HepG2 (cell line): ENCODE data around the gene DNMT3A. TPM values are rescaled to one million over a fixed set of nuclear protein-coding genes. Genes with fewer than 3 reads are reported as not detected.

Experiments
- ATAC-seq: fragments of 200-7000 bp; cut with Tn5 transposase; 3 replicates; pipeline ENCODE4 v1.9.1; 2020; ENCODE audit warnings: mild to moderate bottlenecking, moderate library complexity
- BruUV-seq: library from RNA; stranded (reverse); fragments of 400-500 nt; replicated peaks from 2 replicates; lab custom pipeline; 2021; lab: Mats Ljungman, UMichigan
- CTCF ChIA-PET: fragments of 300-600 bp; formaldehyde crosslinking; extraction: SDS; loops from one replicate; lab custom pipeline; 2021; ENCODE audit warnings: low total read pairs, inconsistent platforms, low intra/inter-chr PET ratio; lab: Yijun Ruan, JAX
- POLR2A ChIA-PET: fragments of 350-600 bp; sonication (Branson Sonifier 250); formaldehyde crosslinking; loops from one replicate; lab custom pipeline; 2020; ENCODE audit warnings: antibody characterized with exemption, inconsistent platforms; lab: Yijun Ruan, JAX
- DNase-seq: peaks from one replicate; pipeline ENCODE4 v3.0.0-alpha.2; 2015; ENCODE audit warnings: low spot score
- FAIRE-seq: peaks from 3 replicates; lab custom pipeline; 2011; peaks lifted over from hg19 to GRCh38; lab: Jason Lieb, UNC
- H2AFZ ChIP-seq: one replicate; pipeline ENCODE4 v1.6.1; 2011; ENCODE audit warnings: low read length, inconsistent platforms
- H3K27ac ChIP-seq: fragments of 300-600 bp; 3 replicates; pipeline ENCODE4 v1.8.0; 2011; ENCODE audit warnings: mixed run types, mild to moderate bottlenecking, mixed read lengths, low read length, inconsistent platforms; ENCODE audit not compliant: insufficient read depth; ENCODE audit errors: extremely low read length
- H3K27me3 ChIP-seq, 2 experiments: fragments of 200-600 bp in 1 of 2; 2 replicates in 1 of 2; 3 replicates in 1 of 2; pipeline versions ENCODE4 v1.6.0 to v1.8.0; 2011; ENCODE audit warnings: low read length in 2 of 2, mild to moderate bottlenecking in 2 of 2, moderate library complexity in 2 of 2, inconsistent platforms in 1 of 2; ENCODE audit not compliant: insufficient read depth in 2 of 2, control insufficient read depth in 1 of 2
- H3K36me3 ChIP-seq, 2 experiments: fragments of 200-600 bp in 1 of 2; replicated peaks in 1 of 2; 2 replicates in 1 of 2; 3 replicates in 1 of 2; pipeline versions ENCODE4 v1.5.1 to v1.8.0; 2011; ENCODE audit warnings: low read length in 2 of 2, inconsistent platforms in 1 of 2; ENCODE audit not compliant: insufficient read depth in 2 of 2, control insufficient read depth in 1 of 2
- H3K4me1 ChIP-seq: 2 replicates; pipeline ENCODE4 v1.5.1; 2012; ENCODE audit warnings: low read length, inconsistent platforms; ENCODE audit not compliant: insufficient read depth
- H3K4me2 ChIP-seq: 2 replicates; pipeline ENCODE4 v1.6.0; 2011; ENCODE audit warnings: low read depth, low read length, inconsistent platforms
- H3K4me3 ChIP-seq, 3 experiments: fragments of 200-600 bp in 1 of 3; sonication (generic), shearing (Covaris generic) in 1 of 3; replicated peaks in 1 of 3; 2 replicates each; pipeline ENCODE4 v1.5.1; 2011 to 2016; ENCODE audit warnings: low read length in 3 of 3, inconsistent platforms in 2 of 3, low read depth in 2 of 3, mild to moderate bottlenecking in 2 of 3, control low read depth in 1 of 3, mixed read lengths in 1 of 3; ENCODE audit not compliant: insufficient read depth in 1 of 3
- H3K79me2 ChIP-seq: one replicate; pipeline ENCODE4 v1.6.1; 2011; ENCODE audit warnings: low read length, inconsistent platforms; ENCODE audit not compliant: insufficient read depth
- H3K9ac ChIP-seq: 2 replicates; pipeline ENCODE4 v1.6.0; 2011; ENCODE audit warnings: mild to moderate bottlenecking, low read depth, low read length, inconsistent platforms; ENCODE audit not compliant: insufficient read depth
- H3K9me3 ChIP-seq: 2 replicates; pipeline ENCODE4 v1.5.1; 2012; ENCODE audit warnings: mild to moderate bottlenecking, low read length
- H4K20me1 ChIP-seq: 2 replicates; pipeline ENCODE4 v1.6.0; 2011; ENCODE audit warnings: inconsistent platforms, mild to moderate bottlenecking, low read length, moderate library complexity; ENCODE audit not compliant: insufficient read depth
- ATAD3A ChIP-seq: sonication (generic); formaldehyde crosslinking; IDR thresholded peaks from 2 replicates; pipeline ENCODE4 v1.4.0; 2020; ENCODE audit warnings: missing genetic modification reagents
- ATM ChIP-seq: fragments of 450-650 bp; IDR thresholded peaks from 2 replicates; pipeline ENCODE4 v1.7.1; 2017; ENCODE audit warnings: mild to moderate bottlenecking, borderline replicate concordance
- DRAP1 ChIP-seq: IDR thresholded peaks from 2 replicates; pipeline ENCODE4 v1.6.1; 2016; ENCODE audit warnings: missing genetic modification reagents, missing compliant biosample characterization
- KDM2A ChIP-seq: sonication (generic); formaldehyde crosslinking; IDR thresholded peaks from 2 replicates; pipeline ENCODE4 v1.4.0; 2020; ENCODE audit warnings: low read depth, missing genetic modification reagents, borderline replicate concordance
- PHF5A ChIP-seq: IDR thresholded peaks from one replicate; pipeline ENCODE4 v1.6.1; 2018; ENCODE audit warnings: low read depth, missing genetic modification reagents; ENCODE audit not compliant: unreplicated experiment
- ZNF136 ChIP-seq: sonication (generic); formaldehyde crosslinking; IDR thresholded peaks from 2 replicates; pipeline ENCODE4 v1.8.1; 2022; ENCODE audit warnings: low read depth, mild to moderate bottlenecking, moderate library complexity, missing genetic modification reagents
- ZNF256 ChIP-seq: sonication (generic); formaldehyde crosslinking; conservative IDR thresholded peaks from 2 replicates; pipeline ENCODE4 v1.4.0; 2020; ENCODE audit warnings: missing genetic modification reagents
- ZNF282 ChIP-seq: fragments of 450-650 bp; IDR thresholded peaks from 2 replicates; pipeline ENCODE4 v1.6.1; 2018; ENCODE audit not compliant: partially characterized antibody
- ZNF383 ChIP-seq: sonication (generic); formaldehyde crosslinking; IDR thresholded peaks from 2 replicates; pipeline ENCODE4 v1.4.0; 2020; ENCODE audit warnings: missing genetic modification reagents, mild to moderate bottlenecking, borderline replicate concordance
- WGBS: methylation state at CpG from one replicate; pipeline ENCODE4 v1.1.6; 2017; ENCODE audit warnings: low lambda C conversion rate; 5-methylcytosine and 5-hydroxymethylcytosine counted together
- in situ Hi-C: cut with HindIII; loops from 2 replicates; pipeline ENCODE4 v1.10.0; 2017; ENCODE audit warnings: low pct_unique_long_range_greater_than_20kb; ENCODE audit not compliant: extremely low pct_ligation_motif_present
- intact Hi-C: fragments of 100-400 bp; cut with micrococcal nuclease; formaldehyde crosslinking; loops from one replicate; pipeline ENCODE4 v1.10.0; 2022; ENCODE audit not compliant: unreplicated experiment
- polyA plus RNA-seq, 8 experiments: library from polyadenylated mRNA; depleted of rRNA in 3 of 8; stranded (reverse) in 7 of 8; unstranded in 1 of 8; fragments of >200 nt; fragmentation: Illumina TruSeq in 4 of 8; extraction: Trizol in 4 of 8; gene quantifications; 2 replicates each; pipeline versions ENCODE4 v1.2.1 to v1.2.3, GENCODE V29; 2011 to 2016; ENCODE audit warnings: low read depth in 4 of 8, missing spikeins in 1 of 8, mixed read lengths in 1 of 8; ENCODE audit not compliant: insufficient read depth in 1 of 8
- total RNA-seq, 5 experiments: library from RNA; depleted of rRNA; stranded (reverse); fragments of >200 nt; fragmentation: Illumina TruSeq; extraction: Trizol; gene quantifications; 2 replicates each; pipeline ENCODE4 v1.2.3, GENCODE V29; 2016; ENCODE audit warnings: low read depth in 1 of 5

DNMT3A gene
- total and polyA plus RNA-seq, 2 of the 13 experiments (the other 11 are each of a cell fraction or from before 2014, with no cell fraction given): 14.7 to 29.1 TPM

GRCh38 chr2:25386971-25387875, 45.5 kb upstream of the DNMT3A start:
- H3K9me3 ChIP-seq: no peaks in the 10 kb centered on the region
- intact Hi-C loops: no loop called here
- no peaks in the 10 kb centered on the region for H3K4me1 ChIP-seq
- H3K4me3 ChIP-seq: no peak overlapping the region
- H3K27ac ChIP-seq: no peak overlapping the region
- DNase-seq (no peak), ATAC-seq (no peak; the same call in 2 of the 3 replicates), FAIRE-seq (no peak)
- H3K4me2 ChIP-seq: no peak overlapping the region
- ChIA-PET POLR2A (no interaction called here), CTCF (no interaction called here)
- H3K9ac ChIP-seq: no peak overlapping the region
- H2AFZ ChIP-seq: no peak overlapping the region
- H3K27me3 ChIP-seq: no peaks in the 10 kb centered on the region
- H3K79me2 ChIP-seq: no peaks in the 10 kb centered on the region
- BruUV-seq: no TSS peak
- no peaks in the 10 kb centered on the region for H4K20me1 ChIP-seq
- 97% methylated on average over 19 of the region's 19 CpGs for WGBS
- TF ChIP-seq ZNF136 (CRISPR knock-in tag): no peak
- no peak for TF ChIP-seq ZNF383 (CRISPR knock-in tag)
- no peak for TF ChIP-seq ZNF282
- TF ChIP-seq ATAD3A: no peak
- no peak for TF ChIP-seq DRAP1 (CRISPR knock-in tag)
- no peak for TF ChIP-seq ATM
- H3K36me3 ChIP-seq: peaks cover 0 to 1% of the 10 kb centered on the region in 2 experiments; a peak in 1 of 5 replicates
- in situ Hi-C loops: no loop called here

- BruUV-seq: no TSS peak
- in situ Hi-C loops (no loop called here), intact Hi-C loops (no loop called here)
- DNase-seq (no peak), ATAC-seq (no peak), FAIRE-seq (no peak)
- Histone ChIP-seq H3K9me3 (no peaks in the 10 kb centered on the region), H3K4me3 (no peak overlapping the region), H3K79me2 (no peaks in the 10 kb centered on the region), H3K27me3 (no peaks in the 10 kb centered on the region), H2AFZ (no peak overlapping the region), H3K9ac (no peak overlapping the region), H3K36me3 (peaks cover 0 to 1% of the 10 kb centered on the region in 2 experiments; a peak in 1 of 5 replicates), H3K4me1 (no peaks in the 10 kb centered on the region), H4K20me1 (no peaks in the 10 kb centered on the region), H3K4me2 (no peak overlapping the region), H3K27ac (no peak overlapping the region)
- WGBS: 93% methylated on average over 8 of the region's 8 CpGs
- TF ChIP-seq PHF5A (CRISPR knock-in tag) (no peak), ZNF256 (CRISPR knock-in tag) (no peak), KDM2A (no peak)
- POLR2A ChIA-PET: no interaction called here
- CTCF ChIA-PET: no interaction called here
Observed at GRCh38 chr2:25385910-25386309, 44.2 kb upstream of the DNMT3A start.
